KOPT-K1 (cell line): ENCODE measurements around the gene ZYG11A.

Experiments used
- H3K27ac ChIP-seq: fragments of 200-600 bp; sonication (generic); 2 replicates; pipeline ENCODE4 v1.5.1; 2016; ENCODE audit warnings: antibody characterized with exemption, mild to moderate bottlenecking, low read depth, low read length; ENCODE audit not compliant: poor library complexity, severe bottlenecking
- H3K36me3 ChIP-seq: fragments of 200-600 bp; sonication (generic); 2 replicates; pipeline ENCODE4 v1.5.1; 2017; ENCODE audit warnings: antibody characterized with exemption, mild to moderate bottlenecking, low read length, moderate library complexity; ENCODE audit not compliant: insufficient read depth
- H3K9me3 ChIP-seq: fragments of 200-600 bp; sonication (generic); 2 replicates; pipeline ENCODE4 v1.5.1; 2017; ENCODE audit warnings: antibody characterized with exemption, low read length, mild to moderate bottlenecking; ENCODE audit not compliant: insufficient read depth, poor library complexity, severe bottlenecking

Gene ZYG11A

GRCh38 chr1:52918201-52918600 lies 75.6 kb downstream of the ZYG11A start:
- H3K36me3 ChIP-seq, result no peaks in the 10 kb centered on the region
- H3K27ac ChIP-seq, result no peak overlapping the region
- H3K9me3 ChIP-seq, result no peaks in the 10 kb centered on the region

GRCh38 chr1:52919051-52919722 lies 76.6 kb downstream of the ZYG11A start:
- no peaks in the 10 kb centered on the region for H3K36me3 ChIP-seq
- H3K27ac ChIP-seq, result no peak overlapping the region
- H3K9me3 ChIP-seq, result no peaks in the 10 kb centered on the region

GRCh38 chr1:52919723-52920483 lies 77.3 kb downstream of the ZYG11A start:
- Histone ChIP-seq H3K27ac (no peak overlapping the region), H3K9me3 (no peaks in the 10 kb centered on the region), H3K36me3 (no peaks in the 10 kb centered on the region)

- Histone ChIP-seq H3K36me3 (no peaks in the 10 kb centered on the region), H3K9me3 (no peaks in the 10 kb centered on the region), H3K27ac (no peak overlapping the region)
These were observed 78.3 kb downstream of the ZYG11A start for GRCh38 chr1:52920791-52921291.

GRCh38 chr1:52925571-52926005 lies 83.0 kb downstream of the ZYG11A start:
- H3K27ac ChIP-seq, result no peak overlapping the region
- no peaks in the 10 kb centered on the region for H3K36me3 ChIP-seq
- no peaks in the 10 kb centered on the region for H3K9me3 ChIP-seq

- no peak overlapping the region for H3K27ac ChIP-seq
- H3K9me3 ChIP-seq, result no peaks in the 10 kb centered on the region
- no peaks in the 10 kb centered on the region for H3K36me3 ChIP-seq
These were observed 84.3 kb downstream of the ZYG11A start for GRCh38 chr1:52926864-52927211.

- Histone ChIP-seq H3K36me3 (no peaks in the 10 kb centered on the region), H3K9me3 (no peaks in the 10 kb centered on the region), H3K27ac (peak within 1 kb of the TSS; percentile 41)
These were observed 84.9 kb downstream of the ZYG11A start, which contains the start of gene SCP2 for GRCh38 chr1:52927212-52928014. Gene SCP2 (plus strand): TSS chr1:52927276. CDS start chr1:52927397, 121 bp downstream.

- Histone ChIP-seq H3K36me3 (no peaks in the 10 kb centered on the region), H3K9me3 (no peaks in the 10 kb centered on the region), H3K27ac (no peak overlapping the region)
These were observed 85.5 kb downstream of the ZYG11A start for GRCh38 chr1:52928015-52928404.

- H3K27ac ChIP-seq, result no peak overlapping the region
- H3K9me3 ChIP-seq, result no peaks in the 10 kb centered on the region
- H3K36me3 ChIP-seq, result no peaks in the 10 kb centered on the region
These were observed 86.5 kb downstream of the ZYG11A start for GRCh38 chr1:52929019-52929418.

GRCh38 chr1:52937433-52938182 lies 95.0 kb downstream of the ZYG11A start:
- H3K9me3 ChIP-seq, result no peaks in the 10 kb centered on the region
- H3K27ac ChIP-seq, result no peak overlapping the region
- H3K36me3 ChIP-seq, result no peaks in the 10 kb centered on the region

- Histone ChIP-seq H3K27ac (no peak overlapping the region), H3K36me3 (no peaks in the 10 kb centered on the region), H3K9me3 (no peaks in the 10 kb centered on the region)
These were observed 95.6 kb downstream of the ZYG11A start for GRCh38 chr1:52938183-52938451.

GRCh38 chr1:52943876-52944416 lies 101.4 kb downstream of the ZYG11A start:
- Histone ChIP-seq H3K36me3 (no peaks in the 10 kb centered on the region), H3K27ac (no peak overlapping the region), H3K9me3 (no peaks in the 10 kb centered on the region)

- no peaks in the 10 kb centered on the region for H3K9me3 ChIP-seq
- H3K36me3 ChIP-seq, result no peaks in the 10 kb centered on the region; the same call in 1 of the 2 replicates
These were observed 102.0 kb downstream of the ZYG11A start for GRCh38 chr1:52944566-52944965.

More at GRCh38 chr1:52944566-52944965, 102.0 kb downstream of the ZYG11A start:
- H3K27ac ChIP-seq, result no peak overlapping the region
